H1 (cell line): ENCODE results near the gene ROBO2. TPM values are rescaled to one million over a fixed set of nuclear protein-coding genes. Genes with fewer than 3 reads are reported as not detected.

Experiments used
- EZH2 ChIP-seq: fragments of 200-600 bp; sonication (generic); IDR thresholded peaks from 2 replicates; pipeline ENCODE4 v1.7.1; 2012; ENCODE audit warnings: low read depth, mild to moderate bottlenecking, moderate library complexity, low read length, inconsistent platforms; ENCODE audit not compliant: severe bottlenecking
- GABPA ChIP-seq: IDR thresholded peaks from 2 replicates; pipeline ENCODE4 v1.6.1; 2011; ENCODE audit warnings: mild to moderate bottlenecking, low read length, moderate library complexity, borderline replicate concordance; ENCODE audit not compliant: insufficient read depth
- HDAC2 ChIP-seq, 2 experiments: fragments of 300-600 bp in 1 of 2; sonication (generic) in 1 of 2; IDR thresholded peaks; 2 replicates each; pipeline ENCODE4 v1.6.1; 2011 to 2012; ENCODE audit warnings: low read depth in 2 of 2, low read length in 2 of 2, mild to moderate bottlenecking in 2 of 2, moderate library complexity in 2 of 2, borderline replicate concordance in 1 of 2, inconsistent platforms in 1 of 2
- JUN ChIP-seq: IDR thresholded peaks from 2 replicates; pipeline ENCODE4 v1.6.1; 2011; ENCODE audit warnings: low read depth, mild to moderate bottlenecking, improper control_type of control experiment, low read length
- KDM4A ChIP-seq: IDR thresholded peaks from one replicate; pipeline ENCODE4 v1.7.1; 2012; ENCODE audit warnings: low read depth, mild to moderate bottlenecking, moderate library complexity, low read length, inconsistent platforms; ENCODE audit not compliant: severe bottlenecking
- TEAD4 ChIP-seq: IDR thresholded peaks from 2 replicates; pipeline ENCODE4 v1.6.1; 2012; ENCODE audit warnings: low read depth, low read length, inconsistent platforms, mixed read lengths
- polyA plus RNA-seq, 7 experiments: library from polyadenylated mRNA; depleted of rRNA in 3 of 7; stranded (reverse) in 5 of 7; unstranded in 2 of 7; fragments of >200 nt in 5 of 7; fragments of 200-250 nt in 2 of 7; gene quantifications; 1 replicate in 5 of 7; 2 replicates in 1 of 7; 4 replicates in 1 of 7; pipeline versions ENCODE4 v1.2.1 to v1.2.3, GENCODE V29; 2011 to 2013; ENCODE audit warnings: missing spikeins in 2 of 7, mixed read lengths in 2 of 7
- total RNA-seq: library from RNA; stranded (reverse); fragmentation: NEBNext Ultra II Directional; extraction: Animal tissue kit (Norgen Biotek cat#: 25700); gene quantifications from 2 replicates; pipeline ENCODE4 v1.2.1, GENCODE V29; 2021
- TF ChIP-seq, protein P1 (sequence below): IDR thresholded peaks from 2 replicates; pipeline ENCODE4 v1.6.1; 2011; ENCODE audit warnings: low read length, improper control_type of control experiment

Gene ROBO2
- total and polyA plus RNA-seq, 2 of the 8 experiments (the other 6 are each of a cell fraction or from before 2014, with no cell fraction given) = 1.5 to 2.9 TPM

DNA sequence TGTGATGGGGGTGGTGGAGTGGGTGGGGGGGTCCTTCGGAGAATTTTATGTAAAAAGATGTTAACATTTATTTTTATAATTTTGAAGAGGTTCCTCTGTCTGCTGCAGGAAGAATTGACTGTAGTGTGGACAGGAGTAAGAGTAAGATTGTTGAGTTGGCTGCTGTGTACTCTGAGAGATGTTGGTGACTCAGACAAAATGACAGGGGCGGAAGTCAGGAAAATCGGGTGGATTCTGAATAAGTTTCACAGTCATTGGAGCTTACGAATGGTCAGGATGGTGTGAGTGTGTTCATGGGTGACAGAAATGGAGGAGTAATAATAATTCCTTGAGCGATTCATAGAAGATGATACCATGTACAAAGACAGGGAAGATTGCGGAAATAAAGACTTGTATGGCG, 420.0 kb downstream of the ROBO2 start (continued):
- TF ChIP-seq, protein P1, sequence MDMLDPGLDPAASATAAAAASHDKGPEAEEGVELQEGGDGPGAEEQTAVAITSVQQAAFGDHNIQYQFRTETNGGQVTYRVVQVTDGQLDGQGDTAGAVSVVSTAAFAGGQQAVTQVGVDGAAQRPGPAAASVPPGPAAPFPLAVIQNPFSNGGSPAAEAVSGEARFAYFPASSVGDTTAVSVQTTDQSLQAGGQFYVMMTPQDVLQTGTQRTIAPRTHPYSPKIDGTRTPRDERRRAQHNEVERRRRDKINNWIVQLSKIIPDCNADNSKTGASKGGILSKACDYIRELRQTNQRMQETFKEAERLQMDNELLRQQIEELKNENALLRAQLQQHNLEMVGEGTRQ = no peak
- TF ChIP-seq TEAD4 (no peak), GABPA (no peak), KDM4A (no peak), JUN (no peak), HDAC2 (IDR thresholded peaks at IDR 0.05; ENCODE audit: borderline replicate concordance in 1 of 2, low read depth in 2 of 2, low read length in 2 of 2) (no peak), EZH2 (no peak)
